Cardiac fibroblast (primary cell): ENCODE measurements around the gene GPR155.

Experiments used
- DNase-seq, 2 donors: peaks; one replicate each; pipeline versions ENCODE4 v3.0.0 to v3.0.0-alpha.2; 2010; ENCODE audit warnings: low read depth in 2 of 2
- H3K4me3 ChIP-seq, 2 donors: replicated peaks in 1 of 2; 1 replicate in 1 of 2; 2 replicates in 1 of 2; pipeline ENCODE4 v1.5.1; 2011; ENCODE audit warnings: low read depth in 2 of 2, low read length in 2 of 2, mild to moderate bottlenecking in 2 of 2, moderate library complexity in 1 of 2
- TF ChIP-seq, protein P1 (sequence below): IDR thresholded peaks from one replicate; pipeline ENCODE4 v1.5.1; 2011; ENCODE audit warnings: low read depth, mild to moderate bottlenecking, low read length, inconsistent platforms

The GPR155 gene

GRCh38 chr2:174484573-174484972, 2.3 kb downstream of the GPR155 start:
- TF ChIP-seq, protein P1, sequence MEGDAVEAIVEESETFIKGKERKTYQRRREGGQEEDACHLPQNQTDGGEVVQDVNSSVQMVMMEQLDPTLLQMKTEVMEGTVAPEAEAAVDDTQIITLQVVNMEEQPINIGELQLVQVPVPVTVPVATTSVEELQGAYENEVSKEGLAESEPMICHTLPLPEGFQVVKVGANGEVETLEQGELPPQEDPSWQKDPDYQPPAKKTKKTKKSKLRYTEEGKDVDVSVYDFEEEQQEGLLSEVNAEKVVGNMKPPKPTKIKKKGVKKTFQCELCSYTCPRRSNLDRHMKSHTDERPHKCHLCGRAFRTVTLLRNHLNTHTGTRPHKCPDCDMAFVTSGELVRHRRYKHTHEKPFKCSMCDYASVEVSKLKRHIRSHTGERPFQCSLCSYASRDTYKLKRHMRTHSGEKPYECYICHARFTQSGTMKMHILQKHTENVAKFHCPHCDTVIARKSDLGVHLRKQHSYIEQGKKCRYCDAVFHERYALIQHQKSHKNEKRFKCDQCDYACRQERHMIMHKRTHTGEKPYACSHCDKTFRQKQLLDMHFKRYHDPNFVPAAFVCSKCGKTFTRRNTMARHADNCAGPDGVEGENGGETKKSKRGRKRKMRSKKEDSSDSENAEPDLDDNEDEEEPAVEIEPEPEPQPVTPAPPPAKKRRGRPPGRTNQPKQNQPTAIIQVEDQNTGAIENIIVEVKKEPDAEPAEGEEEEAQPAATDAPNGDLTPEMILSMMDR, result no peak
- DNase-seq, result no peak
- H3K4me3 ChIP-seq, result no peak overlapping the region

DNA sequence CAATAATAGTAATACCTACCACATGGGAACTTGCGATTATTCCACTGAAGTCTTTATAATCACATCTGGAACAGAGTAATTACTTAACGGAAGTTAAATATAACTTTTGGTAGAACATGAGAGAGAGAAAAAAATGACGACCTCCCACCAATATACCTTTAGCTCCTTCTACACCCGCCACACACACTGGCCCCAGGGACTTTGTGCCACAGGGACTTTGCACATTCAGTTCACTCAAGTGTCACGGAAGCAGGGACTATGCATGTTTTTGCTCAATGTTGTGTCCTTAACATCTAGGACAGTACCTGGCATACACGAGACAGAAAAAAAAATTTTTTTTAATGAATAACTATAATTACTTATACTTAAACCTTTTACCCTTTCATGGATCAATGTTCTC, 4.0 kb downstream of the GPR155 start:
- no peak for DNase-seq
- H3K4me3 ChIP-seq, result no peak overlapping the region
- TF ChIP-seq, protein P1, result no peak

DNA sequence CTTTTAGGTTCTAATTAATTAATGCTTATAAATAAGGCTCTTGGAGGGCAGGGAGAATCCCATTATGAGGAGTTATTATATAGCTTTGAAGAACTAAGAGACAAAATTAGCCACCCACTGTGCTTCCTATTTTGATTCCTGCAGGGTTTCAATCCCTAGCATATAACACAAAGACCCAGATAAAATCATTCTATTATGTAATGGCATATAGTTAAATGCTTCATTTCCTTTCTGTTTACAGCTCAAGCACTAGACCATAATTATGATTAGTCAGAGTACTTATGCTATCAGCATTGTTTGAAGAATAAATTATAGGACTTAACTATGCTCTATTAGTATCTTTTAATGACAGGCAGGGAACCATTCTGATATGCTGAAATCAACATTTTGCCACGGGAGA, 9.1 kb downstream of the GPR155 start:
- TF ChIP-seq, protein P1, result no peak
- no peak overlapping the region for H3K4me3 ChIP-seq
- no peak for DNase-seq

DNA sequence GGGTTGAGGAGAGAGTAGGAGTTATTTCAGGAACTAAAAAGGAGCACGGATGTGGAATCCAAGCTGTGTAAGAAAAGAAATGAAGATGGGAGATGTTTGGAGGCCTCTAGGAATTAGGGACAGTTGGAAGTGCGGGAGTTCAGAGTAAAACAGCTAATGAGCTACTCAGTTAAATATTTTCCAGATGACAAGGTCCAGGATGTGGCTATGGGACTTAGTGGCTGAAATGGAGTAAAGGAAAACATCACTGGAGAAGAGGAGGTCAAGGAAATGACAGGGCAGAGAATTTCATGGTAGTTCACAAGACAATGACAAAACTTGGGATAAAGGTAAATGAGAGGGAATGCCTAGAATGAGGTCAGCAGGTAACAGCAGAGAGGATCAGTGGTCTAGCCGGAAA, 13.0 kb downstream of the GPR155 start:
- no peak for DNase-seq
- TF ChIP-seq, protein P1, result no peak
- H3K4me3 ChIP-seq, result no peak overlapping the region

DNA sequence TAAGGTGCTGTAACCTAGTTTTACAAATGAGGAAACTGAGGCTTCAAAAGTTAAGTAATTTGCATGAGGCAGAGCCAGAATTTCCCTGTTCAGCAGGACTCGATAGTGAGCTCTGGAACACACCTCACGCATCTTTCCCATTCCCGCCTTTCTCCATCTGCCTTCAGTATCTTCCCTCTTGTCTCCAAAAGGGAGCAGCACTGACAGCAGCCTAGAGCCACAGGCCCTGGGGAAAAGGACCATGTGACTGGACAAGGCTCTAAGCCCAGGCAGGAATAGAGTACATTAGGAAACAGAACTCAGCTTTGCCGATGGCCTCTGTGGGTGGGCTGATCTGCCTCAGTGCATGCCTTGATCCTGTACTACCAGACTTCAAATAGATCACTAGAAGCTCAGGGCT, 21.5 kb downstream of the GPR155 start:
- DNase-seq, result peak; percentile 7 to 15
- TF ChIP-seq, protein P1, result no peak

GRCh38 chr2:174461221-174461620, 25.6 kb downstream of the GPR155 start:
- DNase-seq, result no peak
- TF ChIP-seq, protein P1, result no peak
- H3K4me3 ChIP-seq, result no peak overlapping the region

More for the DNA sequence above, 21.5 kb downstream of the GPR155 start:
- no peak overlapping the region for H3K4me3 ChIP-seq

DNA sequence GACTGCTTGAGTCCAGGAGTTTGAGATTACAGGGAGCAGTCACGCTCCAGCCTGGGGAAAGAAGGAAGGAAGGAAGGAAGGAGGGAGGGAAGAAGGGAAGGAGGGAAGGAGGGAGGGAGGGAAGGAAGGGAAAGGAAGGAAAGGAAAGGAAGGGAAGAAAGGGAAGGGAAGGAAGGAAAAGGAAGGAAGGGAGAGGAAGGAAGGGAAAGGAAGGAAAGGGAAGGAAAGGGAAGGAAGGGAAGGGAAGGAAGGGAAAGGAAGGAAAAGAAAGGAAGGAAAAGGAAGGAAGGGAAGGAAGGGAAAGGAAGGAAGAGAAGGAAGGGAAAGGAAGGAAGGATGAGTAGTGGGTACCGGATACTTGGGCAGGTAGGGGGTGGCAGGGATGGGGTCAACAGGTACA, 32.3 kb downstream of the GPR155 start:
- DNase-seq, result no peak
- TF ChIP-seq, protein P1, result no peak
- H3K4me3 ChIP-seq, result no peak overlapping the region
